ENCODE data around the gene POFUT2.

Gene POFUT2

GRCh38 chr21:45286671-45287437 is 841 bp downstream of the POFUT2 start:
- DNase-seq (ENCODE audit: low read depth), result no peak
- no peak for TF ChIP-seq CTCF (IDR thresholded peaks at IDR 0.05; ENCODE audit: control insufficient read depth, insufficient read depth, low read depth, low read length, missing control alignments)
- H3K4me3 ChIP-seq (ENCODE audit: control insufficient read depth, low read depth, low read length), result peak overlapping the region; percentile 56

GRCh38 chr21:45285266-45285931 is 2.3 kb downstream of the POFUT2 start:
- DNase-seq (ENCODE audit: low read depth), result no peak
- TF ChIP-seq CTCF (IDR thresholded peaks at IDR 0.05; ENCODE audit: control insufficient read depth, insufficient read depth, low read depth, low read length, missing control alignments), result no peak
- no peak overlapping the region for H3K4me3 ChIP-seq (ENCODE audit: control insufficient read depth, low read depth, low read length)

- H3K4me3 ChIP-seq (ENCODE audit: control insufficient read depth, low read depth, low read length), result no peak overlapping the region
- DNase-seq (ENCODE audit: low read depth), result no peak
- no peak for TF ChIP-seq CTCF (IDR thresholded peaks at IDR 0.05; ENCODE audit: control insufficient read depth, insufficient read depth, low read depth, low read length, missing control alignments)
Observed at GRCh38 chr21:45284456-45284741, 3.3 kb downstream of the POFUT2 start.

GRCh38 chr21:45283611-45284455 is 3.9 kb downstream of the POFUT2 start:
- TF ChIP-seq CTCF (IDR thresholded peaks at IDR 0.05; ENCODE audit: control insufficient read depth, insufficient read depth, low read depth, low read length, missing control alignments), result no peak
- H3K4me3 ChIP-seq (ENCODE audit: control insufficient read depth, low read depth, low read length), result no peak overlapping the region
- no peak for DNase-seq (ENCODE audit: low read depth)

- no peak for TF ChIP-seq CTCF (IDR thresholded peaks at IDR 0.05; ENCODE audit: control insufficient read depth, insufficient read depth, low read depth, low read length, missing control alignments)
- no peak for DNase-seq (ENCODE audit: low read depth)
- no peak overlapping the region for H3K4me3 ChIP-seq (ENCODE audit: control insufficient read depth, low read depth, low read length)
Observed at GRCh38 chr21:45283035-45283610, 4.6 kb downstream of the POFUT2 start.

GRCh38 chr21:45282283-45283034 is 5.2 kb downstream of the POFUT2 start:
- no peak for DNase-seq (ENCODE audit: low read depth)
- no peak overlapping the region for H3K4me3 ChIP-seq (ENCODE audit: control insufficient read depth, low read depth, low read length)
- TF ChIP-seq CTCF (IDR thresholded peaks at IDR 0.05; ENCODE audit: control insufficient read depth, insufficient read depth, low read depth, low read length, missing control alignments), result no peak
